HCT116 (cell line): Measurements from ENCODE around the gene SHC4. TPM values are rescaled to one million over a fixed set of nuclear protein-coding genes. Genes with fewer than 3 reads are reported as not detected.

Experiments
- ATAC-seq: fragments of 200-7000 bp; cut with Tn5 transposase; 2 replicates; pipeline ENCODE4 v1.9.1; 2020; ENCODE audit warnings: mild to moderate bottlenecking, moderate library complexity
- BruUV-seq: library from RNA; stranded (reverse); fragments of 400-500 nt; replicated peaks from 2 replicates; lab custom pipeline; 2021; lab: Mats Ljungman, UMichigan
- CTCF ChIA-PET: fragments of 300-600 bp; sonication (Branson Sonifier 250); formaldehyde crosslinking; loops from one replicate; lab custom pipeline; 2021; ENCODE audit warnings: antibody characterized with exemption; lab: Charles Lee
- POLR2A ChIA-PET: fragments of 300-600, 350-600 bp; sonication (Branson Sonifier 250); formaldehyde crosslinking; loops from one replicate; lab custom pipeline; 2021; ENCODE audit warnings: antibody characterized with exemption; lab: Charles Lee
- RAD21 ChIA-PET, 2 experiments: fragments of 300-600 bp; sonication (Branson Sonifier 250); formaldehyde crosslinking; loops; one replicate each; lab custom pipeline; 2023; ENCODE audit warnings: low total read pairs in 2 of 2; ENCODE audit not compliant: uncharacterized antibody in 2 of 2, unreplicated experiment in 2 of 2, low non-redundant PET in 1 of 2; lab: Charles Lee
- DNase-seq: peaks from one replicate; pipeline ENCODE4 v3.0.0-alpha.2; 2010; ENCODE audit warnings: low read depth, low spot score
- H2AFZ ChIP-seq: fragments of 200-600 bp; shearing (Covaris generic), sonication (generic); 2 replicates; pipeline ENCODE4 v1.6.1; 2017; ENCODE audit warnings: low read depth, mixed run types, mixed read lengths, antibody characterized with exemption, low read length; ENCODE audit not compliant: poor library complexity, severe bottlenecking
- H3K27ac ChIP-seq: 2 replicates; pipeline ENCODE4 v1.5.1; 2012; ENCODE audit warnings: low read depth, low read length
- H3K27me3 ChIP-seq: fragments of 200-600 bp; sonication (generic); 2 replicates; pipeline ENCODE4 v1.6.1; 2016; ENCODE audit warnings: mixed run types, low read length, mixed read lengths; ENCODE audit not compliant: insufficient read depth
- H3K36me3 ChIP-seq, 2 experiments: fragments of 200-500 bp in 1 of 2; fragments of 200-600 bp in 1 of 2; sonication (Bioruptor generic) in 1 of 2; sonication (generic) in 1 of 2; 2 replicates each; pipeline versions ENCODE4 v1.5.1 to v1.6.1; 2014 to 2016; ENCODE audit warnings: low read length in 2 of 2, inconsistent platforms in 1 of 2, mixed read lengths in 1 of 2, mixed run types in 1 of 2; ENCODE audit not compliant: insufficient read depth in 2 of 2, control insufficient read depth in 1 of 2
- H3K4me1 ChIP-seq, 2 experiments: fragments of 200-600 bp in 1 of 2; sonication (generic) in 1 of 2; 2 replicates each; pipeline versions ENCODE4 v1.5.1 to v1.6.1; 2012 to 2017; ENCODE audit warnings: low read length in 2 of 2, inconsistent platforms in 1 of 2, mild to moderate bottlenecking in 1 of 2, mixed read lengths in 1 of 2, mixed run types in 1 of 2, moderate library complexity in 1 of 2; ENCODE audit not compliant: insufficient read depth in 2 of 2, control insufficient read depth in 1 of 2
- H3K4me2 ChIP-seq: fragments of 200-600 bp; sonication (generic); 2 replicates; pipeline ENCODE4 v1.6.1; 2017; ENCODE audit warnings: mixed run types, low read length, mixed read lengths
- H3K4me3 ChIP-seq, 2 experiments: fragments of 200-600 bp in 1 of 2; sonication (generic) in 1 of 2; replicated peaks in 1 of 2; 2 replicates each; pipeline ENCODE4 v1.5.1; 2011 to 2016; ENCODE audit warnings: low read length in 2 of 2, control low read depth in 1 of 2, low read depth in 1 of 2, mild to moderate bottlenecking in 1 of 2, mixed read lengths in 1 of 2, mixed run types in 1 of 2
- H3K79me2 ChIP-seq: fragments of 200-600 bp; sonication (generic); 2 replicates; pipeline ENCODE4 v1.6.1; 2017; ENCODE audit warnings: mild to moderate bottlenecking, mixed run types, low read length, moderate library complexity, mixed read lengths; ENCODE audit not compliant: insufficient read depth
- H3K9ac ChIP-seq: fragments of 200-600 bp; sonication (generic); 2 replicates; pipeline ENCODE4 v1.6.1; 2016; ENCODE audit warnings: low read length, mixed read lengths
- H3K9me2 ChIP-seq: fragments of 200-600 bp; sonication (generic), shearing (Covaris generic); 2 replicates; pipeline ENCODE4 v1.6.1; 2017; ENCODE audit warnings: mixed run types, mild to moderate bottlenecking, moderate library complexity; ENCODE audit not compliant: insufficient read depth
- H3K9me3 ChIP-seq, 2 experiments: fragments of 200-500 bp in 1 of 2; fragments of 200-600 bp in 1 of 2; sonication (Bioruptor generic) in 1 of 2; sonication (generic) in 1 of 2; 2 replicates each; pipeline ENCODE4 v1.6.1; 2014 to 2017; ENCODE audit warnings: low read length in 2 of 2, mixed read lengths in 2 of 2, inconsistent platforms in 1 of 2, low read depth in 1 of 2, mild to moderate bottlenecking in 1 of 2, mixed run types in 1 of 2, moderate library complexity in 1 of 2; ENCODE audit not compliant: control insufficient read depth in 1 of 2, insufficient read depth in 1 of 2
- H4K20me1 ChIP-seq: fragments of 200-600 bp; sonication (generic), shearing (Covaris generic); 2 replicates; pipeline ENCODE4 v1.6.1; 2017; ENCODE audit warnings: mixed run types, mild to moderate bottlenecking, moderate library complexity; ENCODE audit not compliant: insufficient read depth
- CEBPB ChIP-seq: IDR thresholded peaks from 2 replicates; pipeline ENCODE4 v1.6.1; 2012; ENCODE audit warnings: low read depth
- CTCF ChIP-seq, 3 experiments: fragments of 200-600 bp in 1 of 3; sonication (generic) in 1 of 3; IDR thresholded peaks in 2 of 3; conservative IDR thresholded peaks in 1 of 3; 2 replicates each; pipeline ENCODE4 v1.5.1; 2012 to 2017; ENCODE audit warnings: low read depth in 2 of 3, low read length in 2 of 3, antibody characterized with exemption in 1 of 3, borderline replicate concordance in 1 of 3, control low read depth in 1 of 3, mild to moderate bottlenecking in 1 of 3, mixed read lengths in 1 of 3, mixed run types in 1 of 3, moderate library complexity in 1 of 3; ENCODE audit not compliant: insufficient read depth in 1 of 3
- ELF1 ChIP-seq: IDR thresholded peaks from 2 replicates; pipeline ENCODE4 v1.6.1; 2012; ENCODE audit warnings: low read depth, borderline replicate concordance
- EZH2phosphoT487 ChIP-seq: fragments of 200-600 bp; IDR thresholded peaks from 2 replicates; pipeline ENCODE4 v1.6.1; 2018; ENCODE audit warnings: antibody characterized with exemption, borderline replicate concordance
- FOSL1 ChIP-seq: IDR thresholded peaks from 2 replicates; pipeline ENCODE4 v1.6.1; 2012; ENCODE audit warnings: low read depth
- JUND ChIP-seq: IDR thresholded peaks from 2 replicates; pipeline ENCODE4 v1.6.1; 2012
- MAX ChIP-seq: IDR thresholded peaks from 2 replicates; pipeline ENCODE4 v1.6.1; 2012
- POLR2A ChIP-seq: IDR thresholded peaks from 2 replicates; pipeline ENCODE4 v1.7.0; 2011; ENCODE audit warnings: borderline replicate concordance; ENCODE audit not compliant: insufficient read depth, insufficient read length; ENCODE audit errors: extremely low read depth
- POLR2AphosphoS5 ChIP-seq: IDR thresholded peaks from 2 replicates; pipeline ENCODE4 v1.6.1; 2011; ENCODE audit warnings: mild to moderate bottlenecking, low read depth, low read length, moderate library complexity
- REST ChIP-seq: IDR thresholded peaks from 2 replicates; pipeline ENCODE4 v1.6.1; 2012; ENCODE audit warnings: low read depth
- SIN3A ChIP-seq: IDR thresholded peaks from 2 replicates; pipeline ENCODE4 v1.6.1; 2012; ENCODE audit warnings: low read depth
- SP1 ChIP-seq: IDR thresholded peaks from 2 replicates; pipeline ENCODE4 v1.6.1; 2012; ENCODE audit warnings: low read depth
- SRF ChIP-seq: IDR thresholded peaks from 2 replicates; pipeline ENCODE4 v1.6.1; 2012; ENCODE audit warnings: low read depth
- TCF7L2 ChIP-seq: IDR thresholded peaks from 2 replicates; pipeline ENCODE4 v1.7.0; 2011; ENCODE audit warnings: borderline replicate concordance, inconsistent platforms; ENCODE audit not compliant: insufficient read depth, insufficient read length; ENCODE audit errors: extremely low read depth
- ZNF274 ChIP-seq: fragments of 200-500 bp; sonication (Bioruptor generic); IDR thresholded peaks from 2 replicates; pipeline ENCODE4 v1.6.1; 2014; ENCODE audit warnings: mild to moderate bottlenecking, low read depth, low read length, inconsistent platforms
- intact Hi-C: fragments of 100-400 bp; cut with micrococcal nuclease; formaldehyde crosslinking; loops from 2 replicates; pipeline ENCODE4 v1.10.0; 2022
- total RNA-seq: library from RNA; stranded (reverse); gene quantifications from one replicate; pipeline ENCODE4 v1.2.1, GENCODE V29; 2021; ENCODE audit not compliant: unreplicated experiment

The SHC4 gene
- total RNA-seq, 1 experiment from 2014 or later, result 0.44 TPM

GRCh38 chr15:48810414-48811324 lies 153.1 kb downstream of the SHC4 start, which contains the start of gene CEP152:
TSS of gene CEP152 (minus strand) at chr15:48811069. CDS start at chr15:48805649, 5,420 bp downstream.
- BruUV-seq, result TSS peak; percentile 62
- H3K9me3 ChIP-seq, result no peaks in the 10 kb centered on the region
- no peaks in the 10 kb centered on the region for H3K36me3 ChIP-seq
- POLR2A ChIA-PET, result interaction anchor here (0.9 to 1.0 kb wide), 4 partner anchors 11 to 452 kb away, joined by 3 to 4 read pairs (median 3); partner anchors contain the start of gene EID1
- peak within 1 kb of the TSS; percentile 89 for H3K9ac ChIP-seq
- RAD21 ChIA-PET, result interaction anchor here in 1 of 2 experiments (0.5 kb wide), 1 partner anchor 106 kb away, joined by 3 read pairs; no protein-coding TSS in a partner anchor
- peak; percentile 95 for ATAC-seq
- peak; percentile 93 for TF ChIP-seq SP1
- TF ChIP-seq ZNF274, result no peak
- peak; percentile 56; the same call in 1 of the 2 replicates for TF ChIP-seq SIN3A
- no peak for TF ChIP-seq EZH2phosphoT487
- TF ChIP-seq ELF1, result peak; percentile 72
- TF ChIP-seq TCF7L2, result peak; percentile 57
- no peak for TF ChIP-seq FOSL1
- peak; percentile 40 for TF ChIP-seq POLR2A
- TF ChIP-seq CEBPB, result no peak
- no peak for TF ChIP-seq SRF
- peak; percentile 71 for TF ChIP-seq POLR2AphosphoS5
- no peak for TF ChIP-seq REST
- TF ChIP-seq CTCF (IDR thresholded peaks at IDR 0.05 in 2 of 3, conservative IDR thresholded peaks at IDR 0.05 in 1 of 3; ENCODE audit: borderline replicate concordance in 1 of 3, insufficient read depth in 1 of 3, low read depth in 2 of 3, low read length in 2 of 3), result no peak
- TF ChIP-seq MAX, result peak; percentile 37; the same call in 1 of the 2 replicates
- no peak for TF ChIP-seq JUND
- TF ChIP-seq, all 23 proteins: peak for 7
- Histone ChIP-seq H3K4me3 (peak within 1 kb of the TSS; percentile 73 to 97), H3K27me3 (no peaks in the 10 kb centered on the region), H2AFZ (peak within 1 kb of the TSS; percentile 91), H4K20me1 (no peaks in the 10 kb centered on the region), H3K4me1 (peaks cover 0 to 14% of the 10 kb centered on the region in 2 experiments; a peak in 2 of 4 replicates), H3K79me2 (peaks cover 48% of the 10 kb centered on the region), H3K9me2 (no peaks in the 10 kb centered on the region), H3K27ac (peak within 1 kb of the TSS; percentile 64), H3K4me2 (peak within 1 kb of the TSS; percentile 87)
- peak; percentile 99 for DNase-seq
- CTCF ChIA-PET, result interaction anchor here (0.8 to 2.8 kb wide), 6 partner anchors 9 to 1241 kb away, joined by 3 to 24 read pairs (median 4); no protein-coding TSS in a partner anchor
- intact Hi-C loops, result no loop called here
